Urothelium cell line (cell line): ENCODE measurements around the gene LRCH1.

ENCODE experiments used
- DNase-seq: peaks from one replicate; pipeline ENCODE4 v3.0.0; 2011; ENCODE audit warnings: low spot score, mixed read lengths
- FAIRE-seq: peaks from 2 replicates; lab custom pipeline; 2011; peaks lifted over from hg19 to GRCh38; lab: Jason Lieb, UNC

The LRCH1 gene

DNA sequence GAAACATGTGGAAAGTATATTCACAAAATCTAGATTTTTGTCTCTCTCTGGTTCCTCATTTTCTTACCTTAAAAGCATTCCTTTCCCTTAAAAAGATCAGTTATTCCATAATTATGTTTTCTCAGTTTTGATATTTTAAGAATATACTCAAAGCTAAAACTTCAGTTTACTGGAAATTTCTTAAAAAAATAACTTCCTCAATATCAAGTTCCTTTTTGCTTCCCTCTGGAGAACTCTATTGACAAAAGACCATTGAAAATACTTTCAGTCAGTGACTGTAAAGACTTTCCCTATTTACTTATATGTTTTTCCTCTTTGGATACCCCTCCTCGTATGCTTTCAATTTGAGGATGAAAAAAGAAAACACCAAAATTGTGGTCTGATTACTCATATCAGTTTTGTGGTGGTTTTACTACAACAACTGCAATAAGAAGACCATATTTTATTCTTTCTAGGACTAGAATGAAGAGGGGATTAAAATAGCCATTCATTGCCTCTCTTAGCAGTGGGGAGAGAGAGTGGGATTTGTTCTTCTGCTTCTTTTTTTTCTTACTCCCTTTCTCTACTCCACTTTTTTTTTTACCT, 130.8 kb downstream of the LRCH1 start:
- DNase-seq (no peak), FAIRE-seq (no peak)

- DNase-seq (no peak), FAIRE-seq (no peak)
These were observed 131.5 kb downstream of the LRCH1 start for GRCh38 chr13:46684287-46685001.

GRCh38 chr13:46685006-46685730, 132.2 kb downstream of the LRCH1 start:
- FAIRE-seq (no peak), DNase-seq (no peak)

DNA sequence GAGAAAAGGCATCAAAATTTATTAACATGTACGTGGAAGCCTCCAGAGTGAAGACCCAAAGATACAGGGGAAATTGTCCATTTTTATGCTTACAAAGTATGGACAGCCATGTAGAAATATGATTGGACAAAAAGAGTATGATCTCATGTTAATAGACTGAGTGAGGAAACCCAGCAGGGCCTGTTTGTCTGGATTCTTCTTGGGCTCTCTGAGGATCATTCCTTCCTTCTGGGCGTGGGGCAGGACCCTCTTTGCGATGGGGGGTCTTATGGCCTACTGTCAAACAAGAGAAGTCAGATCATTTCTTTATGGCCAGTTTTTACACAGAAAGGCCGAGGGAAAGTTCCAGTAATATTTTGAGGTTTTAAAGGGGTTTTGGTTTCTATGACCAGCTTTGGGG, 133.2 kb downstream of the LRCH1 start:
- no peak for DNase-seq
- FAIRE-seq: no peak

GRCh38 chr13:46687810-46688209, 134.8 kb downstream of the LRCH1 start:
- DNase-seq: peak; percentile 6
- no peak for FAIRE-seq

DNA sequence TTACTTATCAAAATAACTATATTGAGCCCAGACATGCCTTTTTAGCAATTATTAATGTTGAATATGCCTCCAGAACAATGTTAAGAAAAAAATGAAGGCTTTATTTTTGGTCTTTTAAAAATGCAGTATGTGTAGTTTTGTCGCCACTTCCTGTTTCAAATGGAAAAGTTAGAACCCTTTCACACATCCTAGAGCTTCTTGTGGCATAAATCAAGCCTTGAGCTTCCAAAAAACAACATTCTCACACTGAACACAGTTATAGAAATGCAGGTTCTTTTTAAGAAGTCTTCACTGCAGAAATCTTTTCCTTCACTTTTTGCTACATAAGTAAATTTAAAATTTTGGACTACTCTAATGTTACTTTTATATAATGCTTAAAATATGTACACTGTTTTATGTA, 135.3 kb downstream of the LRCH1 start:
- FAIRE-seq (no peak), DNase-seq (no peak)

DNA sequence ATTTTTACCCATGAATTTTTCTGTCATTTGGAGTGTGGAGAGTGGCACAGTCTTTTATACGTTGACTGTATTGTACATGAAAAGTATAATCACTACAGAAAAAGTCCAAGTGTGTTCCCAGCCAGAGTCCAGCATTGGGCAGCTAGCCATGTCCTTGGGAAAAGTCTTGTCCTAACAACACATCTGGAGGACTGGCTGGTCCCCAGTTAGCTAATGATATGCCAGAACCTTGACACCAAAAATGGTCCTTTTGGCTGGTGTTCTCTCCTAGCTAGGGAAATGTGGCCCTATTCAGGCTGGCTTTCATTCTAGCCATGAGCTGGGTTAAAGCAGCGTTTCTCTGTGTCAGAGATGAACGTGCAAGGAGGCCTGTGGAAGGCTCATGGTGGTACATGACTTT, 145.0 kb downstream of the LRCH1 start:
- DNase-seq: no peak
- FAIRE-seq: no peak

GRCh38 chr13:46698910-46699460, 146.0 kb downstream of the LRCH1 start:
- DNase-seq: no peak
- no peak for FAIRE-seq

DNA sequence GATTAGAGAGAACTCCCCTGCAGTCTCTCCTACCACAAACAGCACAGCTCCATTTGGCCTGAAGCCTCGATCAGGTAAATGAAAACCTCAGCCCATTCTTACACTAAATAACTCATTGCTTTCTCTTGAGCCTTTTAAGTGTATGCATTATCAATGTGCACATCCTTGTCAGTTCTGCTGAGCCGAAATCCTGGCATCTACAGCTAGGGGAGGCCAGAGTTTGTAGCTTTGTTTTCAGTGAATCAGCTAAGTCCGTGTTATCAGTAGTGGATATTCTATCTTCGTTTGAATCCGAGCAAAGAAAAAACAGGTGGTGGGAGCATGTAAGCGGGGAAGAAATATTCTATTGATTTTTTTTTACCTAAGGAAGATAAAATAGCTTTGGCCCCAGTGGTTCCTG, 159.6 kb downstream of the LRCH1 start:
- no peak for FAIRE-seq
- DNase-seq: no peak

- no peak for DNase-seq
- no peak for FAIRE-seq
These were observed 162.4 kb downstream of the LRCH1 start for GRCh38 chr13:46715363-46715762.

GRCh38 chr13:46716821-46717220, 163.9 kb downstream of the LRCH1 start:
- FAIRE-seq (no peak), DNase-seq (no peak)

DNA sequence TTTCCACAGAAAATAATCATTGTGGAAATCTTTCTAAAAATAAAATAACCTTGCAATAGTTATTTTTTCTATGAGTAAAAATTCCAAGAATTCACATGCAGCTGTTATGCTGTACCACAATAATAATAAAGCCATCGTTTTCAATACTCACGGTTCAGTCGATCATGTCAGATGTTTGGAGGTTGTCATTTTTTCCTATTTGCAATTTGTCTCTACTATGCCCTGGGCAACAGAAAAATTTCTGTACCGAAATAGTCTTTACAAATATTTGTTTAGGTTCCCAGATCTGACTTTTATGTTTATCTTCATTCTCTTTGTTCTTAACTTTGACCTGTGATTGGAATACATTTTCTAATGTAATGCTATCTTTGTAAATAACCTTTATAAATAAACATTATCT, 164.3 kb downstream of the LRCH1 start:
- no peak for DNase-seq
- FAIRE-seq: no peak

DNA sequence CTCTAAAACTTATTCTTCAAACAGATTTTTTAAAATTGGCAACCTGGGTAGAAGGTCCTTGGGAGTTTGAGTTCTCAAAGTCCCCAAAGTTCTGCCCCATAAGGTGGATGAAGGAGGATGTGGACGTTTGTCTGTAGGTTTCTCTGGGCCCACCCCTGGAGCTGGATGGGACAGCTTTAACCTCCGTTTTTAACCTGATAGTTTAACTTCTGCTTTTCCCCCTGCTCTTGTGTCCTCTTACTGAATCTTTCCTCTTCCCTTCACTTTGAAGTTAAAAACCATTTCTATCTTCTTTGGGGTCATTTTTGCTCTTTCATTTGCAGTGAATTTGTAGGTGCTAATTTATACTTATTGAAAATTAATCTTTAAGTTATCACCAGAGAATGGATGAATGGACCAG, 164.9 kb downstream of the LRCH1 start:
- DNase-seq: no peak
- FAIRE-seq: no peak

DNA sequence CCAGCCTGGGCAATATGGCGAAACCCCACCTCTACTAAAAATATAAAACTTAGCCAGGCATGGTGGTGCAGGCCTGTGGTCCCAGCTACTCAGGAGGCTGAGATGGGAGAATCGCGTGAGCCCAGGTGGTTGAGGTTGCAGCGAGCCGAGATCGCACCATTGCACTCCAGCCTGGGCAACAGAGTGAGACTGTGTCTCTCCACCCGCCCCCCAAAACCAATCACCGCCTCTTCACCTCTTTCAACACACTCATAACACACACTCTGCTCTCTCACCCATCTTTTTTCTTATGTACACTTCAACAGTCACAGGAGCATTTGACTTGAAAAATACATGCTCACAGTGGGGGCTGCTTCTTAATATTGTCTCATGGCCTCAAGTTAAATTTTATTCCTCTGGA, 167.2 kb downstream of the LRCH1 start:
- FAIRE-seq (no peak), DNase-seq (no peak)

DNA sequence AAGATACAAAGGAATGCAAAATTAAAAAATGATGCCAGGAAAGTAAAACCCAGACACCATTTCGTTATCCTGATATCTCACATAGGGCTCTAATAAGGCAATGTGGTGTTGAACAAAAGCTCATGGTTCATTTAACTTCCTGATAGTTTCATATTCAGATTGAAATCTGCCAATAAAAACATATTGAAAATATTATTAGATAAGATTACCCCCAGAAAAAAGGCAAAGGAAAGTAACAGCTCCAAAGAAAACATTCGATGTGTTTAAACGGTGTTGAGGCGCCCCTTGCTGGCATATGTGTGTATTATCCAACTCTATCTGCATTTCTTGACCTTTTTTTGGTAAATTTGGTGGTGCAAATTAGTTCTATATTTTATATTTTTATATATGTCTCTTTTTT, 168.1 kb downstream of the LRCH1 start:
- DNase-seq (peak; percentile 7), FAIRE-seq (no peak)

- DNase-seq (no peak), FAIRE-seq (no peak)
These were observed 173.4 kb downstream of the LRCH1 start for GRCh38 chr13:46726347-46726746.

GRCh38 chr13:46728777-46729176, 175.8 kb downstream of the LRCH1 start:
- FAIRE-seq: no peak

DNA sequence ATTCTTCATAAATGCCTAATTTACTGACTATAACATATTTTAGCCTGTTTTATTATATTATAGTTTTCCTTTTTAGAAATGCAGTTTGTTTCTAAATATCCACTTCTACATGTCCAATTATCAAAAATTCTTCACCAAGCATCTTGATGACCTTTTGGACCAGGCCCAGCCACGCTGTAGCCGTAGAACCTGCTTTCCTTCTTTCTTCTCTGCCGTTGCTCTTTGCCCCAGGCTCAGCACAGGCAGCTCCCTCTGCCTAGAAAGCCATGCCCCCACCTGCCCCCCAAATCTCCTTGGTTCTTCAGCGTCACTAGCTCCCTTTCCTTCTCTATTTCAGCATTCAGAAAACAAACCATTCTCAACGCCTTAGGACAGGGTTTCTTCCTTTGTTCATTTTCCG, 178.6 kb downstream of the LRCH1 start:
- FAIRE-seq (no peak), DNase-seq (no peak)

More at GRCh38 chr13:46728777-46729176, 175.8 kb downstream of the LRCH1 start:
- DNase-seq: peak; percentile 13

GRCh38 chr13:46735425-46735824, 182.5 kb downstream of the LRCH1 start:
- DNase-seq: no peak
- FAIRE-seq: no peak

GRCh38 chr13:46736541-46737310, 183.8 kb downstream of the LRCH1 start:
- no peak for FAIRE-seq
- DNase-seq: no peak

GRCh38 chr13:46738055-46738454, 185.1 kb downstream of the LRCH1 start:
- DNase-seq (no peak), FAIRE-seq (no peak)
